Natural killer cell (primary cell): ENCODE measurements around the gene C19orf81. TPM values are rescaled to one million over a fixed set of nuclear protein-coding genes. Genes with fewer than 3 reads are reported as not detected.

Source experiments
- ATAC-seq, 3 donors: fragments of 150-1000 bp in 2 of 3; fragments of 200-7000 bp in 1 of 3; cut with Tn5 transposase; 1 replicate in 1 of 3; 2 replicates in 2 of 3; pipeline ENCODE4 v1.10.0; 2021; ENCODE audit warnings: mild to moderate bottlenecking in 2 of 3, moderate library complexity in 2 of 3
- DNase-seq, 2 donors: peaks; one replicate each; pipeline versions ENCODE4 v3.0.0 to v3.0.0-alpha.2; 2013 to 2021; ENCODE audit warnings: mixed read lengths in 1 of 2
- H3K27ac ChIP-seq: one replicate; pipeline ENCODE4 v1.5.1; 2013; ENCODE audit warnings: mild to moderate bottlenecking, low read length
- H3K27me3 ChIP-seq: one replicate; pipeline ENCODE4 v1.6.1; 2013; ENCODE audit warnings: low read length; ENCODE audit not compliant: control insufficient read depth, insufficient read depth
- H3K36me3 ChIP-seq: one replicate; pipeline ENCODE4 v1.6.1; 2013; ENCODE audit warnings: low read length; ENCODE audit not compliant: control insufficient read depth, insufficient read depth
- H3K4me1 ChIP-seq: one replicate; pipeline ENCODE4 v1.6.1; 2013; ENCODE audit warnings: low read length; ENCODE audit not compliant: control insufficient read depth, insufficient read depth
- H3K4me3 ChIP-seq: one replicate; pipeline ENCODE4 v1.5.1; 2013; ENCODE audit warnings: low read length
- H3K9me3 ChIP-seq: one replicate; pipeline ENCODE4 v1.6.1; 2013; ENCODE audit warnings: low read length; ENCODE audit not compliant: control insufficient read depth, insufficient read depth
- H3K27ac Mint-ChIP-seq, 2 donors: one replicate each; pipeline ENCODE4 v1.8.0; 2022; ENCODE audit warnings: mild to moderate bottlenecking in 2 of 2, mixed read lengths in 2 of 2, moderate library complexity in 1 of 2
- H3K27me3 Mint-ChIP-seq, 2 donors: one replicate each; pipeline ENCODE4 v1.8.0; 2022; ENCODE audit warnings: low read depth in 2 of 2, mixed read lengths in 2 of 2
- H3K36me3 Mint-ChIP-seq: one replicate; pipeline ENCODE4 v1.8.0; 2022; ENCODE audit warnings: mixed read lengths
- H3K4me1 Mint-ChIP-seq, 2 donors: one replicate each; pipeline ENCODE4 v1.8.0; 2022; ENCODE audit warnings: mixed read lengths in 2 of 2
- H3K4me3 Mint-ChIP-seq: one replicate; pipeline ENCODE4 v1.8.0; 2022; ENCODE audit warnings: mild to moderate bottlenecking, moderate library complexity, mixed read lengths
- H3K9me3 Mint-ChIP-seq, 2 donors: one replicate each; pipeline ENCODE4 v1.8.0; 2022; ENCODE audit warnings: mixed read lengths in 2 of 2
- WGBS: methylation state at CpG from one replicate; pipeline ENCODE4 v1.1.7; 2013; ENCODE audit warnings: missing lambda C conversion rate; ENCODE audit not compliant: insufficient coverage; 5-methylcytosine and 5-hydroxymethylcytosine counted together
- intact Hi-C: fragments of 100-400 bp; cut with micrococcal nuclease; formaldehyde crosslinking; loops from one replicate; pipeline ENCODE4 v1.14.2; 2022
- total RNA-seq, 4 donors: library from RNA; stranded (reverse); fragments of 120-200 nt in 1 of 4; gene quantifications; one replicate each; pipeline versions ENCODE4 v1.2.3 to v1.2.4, GENCODE V29; 2013 to 2022
- TF ChIP-seq, protein P1 (sequence below): fragments of 200-600 bp; IDR thresholded peaks from one replicate; pipeline ENCODE4 v1.8.0; 2022; ENCODE audit warnings: antibody characterized with exemption

Gene C19orf81
- total RNA-seq, 3 donors from 2014 or later (not counting 1 experiment from before 2014, with no cell fraction given), result not detected

GRCh38 chr19:50690439-50690838 lies 41.2 kb downstream of the C19orf81 start:
- no peaks in the 10 kb centered on the region for H3K4me1 Mint-ChIP-seq
- H3K27me3 Mint-ChIP-seq, result peaks cover 24 to 38% of the 10 kb centered on the region in 2 donors
- no peak for ATAC-seq
- no peaks in the 10 kb centered on the region for H3K36me3 Mint-ChIP-seq
- H3K27me3 ChIP-seq, result peaks cover 18% of the 10 kb centered on the region
- no peaks in the 10 kb centered on the region for H3K36me3 ChIP-seq
- no peak for DNase-seq
- no peak overlapping the region for H3K4me3 ChIP-seq
- no peak overlapping the region for H3K4me3 Mint-ChIP-seq
- H3K9me3 Mint-ChIP-seq, result no peaks in the 10 kb centered on the region
- H3K27ac Mint-ChIP-seq, result no peak overlapping the region
- TF ChIP-seq, protein P1, sequence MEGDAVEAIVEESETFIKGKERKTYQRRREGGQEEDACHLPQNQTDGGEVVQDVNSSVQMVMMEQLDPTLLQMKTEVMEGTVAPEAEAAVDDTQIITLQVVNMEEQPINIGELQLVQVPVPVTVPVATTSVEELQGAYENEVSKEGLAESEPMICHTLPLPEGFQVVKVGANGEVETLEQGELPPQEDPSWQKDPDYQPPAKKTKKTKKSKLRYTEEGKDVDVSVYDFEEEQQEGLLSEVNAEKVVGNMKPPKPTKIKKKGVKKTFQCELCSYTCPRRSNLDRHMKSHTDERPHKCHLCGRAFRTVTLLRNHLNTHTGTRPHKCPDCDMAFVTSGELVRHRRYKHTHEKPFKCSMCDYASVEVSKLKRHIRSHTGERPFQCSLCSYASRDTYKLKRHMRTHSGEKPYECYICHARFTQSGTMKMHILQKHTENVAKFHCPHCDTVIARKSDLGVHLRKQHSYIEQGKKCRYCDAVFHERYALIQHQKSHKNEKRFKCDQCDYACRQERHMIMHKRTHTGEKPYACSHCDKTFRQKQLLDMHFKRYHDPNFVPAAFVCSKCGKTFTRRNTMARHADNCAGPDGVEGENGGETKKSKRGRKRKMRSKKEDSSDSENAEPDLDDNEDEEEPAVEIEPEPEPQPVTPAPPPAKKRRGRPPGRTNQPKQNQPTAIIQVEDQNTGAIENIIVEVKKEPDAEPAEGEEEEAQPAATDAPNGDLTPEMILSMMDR, result no peak
- no peaks in the 10 kb centered on the region for H3K4me1 ChIP-seq
- WGBS, result 79% methylated on average over 7 of the region's 7 CpGs
- intact Hi-C loops, result no loop called here
- no peak overlapping the region for H3K27ac ChIP-seq
- H3K9me3 ChIP-seq, result no peaks in the 10 kb centered on the region

- H3K27me3 Mint-ChIP-seq, result peaks cover 33 to 38% of the 10 kb centered on the region in 2 donors
- no peaks in the 10 kb centered on the region for H3K4me1 Mint-ChIP-seq
- no peak overlapping the region for H3K27ac ChIP-seq
- H3K9me3 ChIP-seq, result no peaks in the 10 kb centered on the region
- no peak overlapping the region for H3K4me3 ChIP-seq
- H3K9me3 Mint-ChIP-seq, result no peaks in the 10 kb centered on the region
- no peak overlapping the region for H3K4me3 Mint-ChIP-seq
- no peaks in the 10 kb centered on the region for H3K36me3 ChIP-seq
- no peak for ATAC-seq
- TF ChIP-seq, protein P1, result no peak
- no peak overlapping the region for H3K27ac Mint-ChIP-seq
- no peak for DNase-seq
- 21% methylated on average over 22 of the region's 23 CpGs for WGBS
- peaks cover 20% of the 10 kb centered on the region for H3K27me3 ChIP-seq
- H3K36me3 Mint-ChIP-seq, result no peaks in the 10 kb centered on the region
- intact Hi-C loops, result no loop called here
- no peaks in the 10 kb centered on the region for H3K4me1 ChIP-seq
Observed at GRCh38 chr19:50693064-50693975, 44.1 kb downstream of the C19orf81 start.

GRCh38 chr19:50694815-50695145 lies 45.5 kb downstream of the C19orf81 start:
- no peaks in the 10 kb centered on the region for H3K36me3 Mint-ChIP-seq
- Histone ChIP-seq H3K4me1 (no peaks in the 10 kb centered on the region), H3K36me3 (no peaks in the 10 kb centered on the region), H3K27ac (no peak overlapping the region), H3K4me3 (no peak overlapping the region), H3K27me3 (peaks cover 20% of the 10 kb centered on the region), H3K9me3 (no peaks in the 10 kb centered on the region)
- H3K4me1 Mint-ChIP-seq, result no peaks in the 10 kb centered on the region
- H3K9me3 Mint-ChIP-seq, result no peaks in the 10 kb centered on the region
- H3K27ac Mint-ChIP-seq, result no peak overlapping the region
- TF ChIP-seq, protein P1, result no peak
- peaks cover 35 to 42% of the 10 kb centered on the region in 2 donors for H3K27me3 Mint-ChIP-seq
- DNase-seq, result no peak
- peak in 1 of 3 donors; percentile 18 for ATAC-seq
- 5% methylated on average over 44 of the region's 51 CpGs for WGBS
- intact Hi-C loops, result no loop called here
- no peak overlapping the region for H3K4me3 Mint-ChIP-seq
